GM12878 (cell line): ENCODE measurements around the gene HLA-DRB1. TPM values are rescaled to one million over a fixed set of nuclear protein-coding genes. Genes with fewer than 3 reads are reported as not detected.

ENCODE experiments used
- ATAC-seq: fragments of 200-7000 bp; cut with Tn5 transposase; 3 replicates; pipeline ENCODE4 v1.9.1; 2020; ENCODE audit warnings: mild to moderate bottlenecking, moderate library complexity
- BruUV-seq: library from RNA; stranded (reverse); fragments of 400-500 nt; replicated peaks from 2 replicates; lab custom pipeline; 2021; lab: Mats Ljungman, UMichigan
- CTCF ChIA-PET: fragments of 300-600 bp; sonication (Branson Sonifier 250); formaldehyde crosslinking; extraction: SDS; loops from one replicate; lab custom pipeline; 2021; ENCODE audit warnings: inconsistent platforms; lab: Yijun Ruan, JAX
- POLR2A ChIA-PET: fragments of 350-600 bp; formaldehyde crosslinking; extraction: SDS; loops from one replicate; lab custom pipeline; 2021; ENCODE audit warnings: inconsistent platforms; lab: Charles Lee
- RAD21 ChIA-PET: fragments of 300-600 bp; sonication (Branson Sonifier 250); formaldehyde crosslinking; loops from one replicate; lab custom pipeline; 2023; ENCODE audit warnings: antibody characterized with exemption; ENCODE audit not compliant: unreplicated experiment; lab: Charles Lee
- SMC1A ChIA-PET: fragments of 300-600 bp; sonication (Branson Sonifier 250); formaldehyde crosslinking; loops from one replicate; lab custom pipeline; 2023; ENCODE audit not compliant: unreplicated experiment, uncharacterized antibody; lab: Charles Lee
- DNase-seq: peaks from one replicate; pipeline ENCODE4 v3.0.0-alpha.2; 2011; ENCODE audit warnings: low read depth, low spot score
- FAIRE-seq: peaks from 3 replicates; lab custom pipeline; 2011; peaks lifted over from hg19 to GRCh38; lab: Jason Lieb, UNC
- H2AFZ ChIP-seq: 2 replicates; pipeline ENCODE4 v1.6.0; 2011; ENCODE audit warnings: low read depth, low read length, control low read depth; ENCODE audit not compliant: control insufficient read depth
- H3K27ac ChIP-seq: 2 replicates; pipeline ENCODE4 v1.5.1; 2011; ENCODE audit warnings: control low read depth; ENCODE audit not compliant: control insufficient read depth, insufficient read depth
- H3K27me3 ChIP-seq, 2 experiments: replicated peaks in 1 of 2; 2 replicates each; pipeline versions ENCODE4 v1.6.0 to v1.6.1; 2011; ENCODE audit warnings: low read length in 1 of 2; ENCODE audit not compliant: control insufficient read depth in 2 of 2, insufficient read depth in 2 of 2
- H3K36me3 ChIP-seq, 2 experiments: 2 replicates each; pipeline ENCODE4 v1.5.1; 2011; ENCODE audit warnings: low read length in 1 of 2; ENCODE audit not compliant: control insufficient read depth in 2 of 2, insufficient read depth in 2 of 2
- H3K4me1 ChIP-seq: 2 replicates; pipeline ENCODE4 v1.6.1; 2011; ENCODE audit warnings: mild to moderate bottlenecking, low read length, moderate library complexity, mixed read lengths; ENCODE audit not compliant: control insufficient read depth, insufficient read depth
- H3K4me2 ChIP-seq: 2 replicates; pipeline ENCODE4 v1.6.0; 2011; ENCODE audit warnings: control low read depth; ENCODE audit not compliant: control insufficient read depth, insufficient read depth
- H3K4me3 ChIP-seq: fragments of 200-600 bp; sonication (generic); 2 replicates; pipeline ENCODE4 v1.5.1; 2016
- H3K79me2 ChIP-seq: 2 replicates; pipeline ENCODE4 v1.6.0; 2011; ENCODE audit warnings: low read length; ENCODE audit not compliant: control insufficient read depth, insufficient read depth
- H3K9ac ChIP-seq: 2 replicates; pipeline ENCODE4 v1.8.0; 2011; ENCODE audit warnings: low read length, control low read depth, mixed read lengths; ENCODE audit not compliant: control insufficient read depth, insufficient read depth
- H3K9me3 ChIP-seq: replicated peaks from 3 replicates; pipeline ENCODE4 v1.5.1; 2011; ENCODE audit warnings: mild to moderate bottlenecking, low read length; ENCODE audit not compliant: control insufficient read depth, insufficient read depth
- H4K20me1 ChIP-seq: 2 replicates; pipeline ENCODE4 v1.6.0; 2011; ENCODE audit not compliant: control insufficient read depth, insufficient read depth
- FOS ChIP-seq: IDR thresholded peaks from 3 replicates; pipeline ENCODE4 v1.6.1; 2011; ENCODE audit warnings: borderline replicate concordance; ENCODE audit not compliant: insufficient read length; ENCODE audit errors: extremely low read depth
- HCFC1 ChIP-seq: fragments of 150-350 bp; IDR thresholded peaks from 2 replicates; pipeline ENCODE4 v1.6.1; 2014; ENCODE audit warnings: low read length
- HDGF ChIP-seq: fragments of 450-650 bp; IDR thresholded peaks from 2 replicates; pipeline ENCODE4 v1.6.1; 2016; ENCODE audit warnings: antibody characterized with exemption
- POLR2A ChIP-seq: IDR thresholded peaks from 2 replicates; pipeline ENCODE4 v1.6.1; 2011; ENCODE audit warnings: low read depth, mild to moderate bottlenecking, low read length
- ZNF687 ChIP-seq: fragments of 450-650 bp; IDR thresholded peaks from 2 replicates; pipeline ENCODE4 v1.6.1; 2017; ENCODE audit warnings: mild to moderate bottlenecking, moderate library complexity
- WGBS: methylation state at CpG from one replicate; pipeline ENCODE4 v1.1.6; 2016; ENCODE audit warnings: low lambda C conversion rate; ENCODE audit not compliant: insufficient replicate concordance, insufficient coverage; ENCODE audit errors: missing lambda C conversion rate; 5-methylcytosine and 5-hydroxymethylcytosine counted together
- in situ Hi-C: fragments of 300-500 bp; cut with MboI; formaldehyde crosslinking; loops from 9 replicates; pipeline ENCODE4 v1.14.3; 2018; ENCODE audit warnings: mixed read lengths
- intact Hi-C: fragments of 100-400 bp; cut with micrococcal nuclease; formaldehyde crosslinking; loops from one replicate; pipeline ENCODE4 v1.14.2; 2022; ENCODE audit not compliant: unreplicated experiment
- polyA plus RNA-seq, 11 experiments: library from polyadenylated mRNA; depleted of rRNA in 4 of 11; unstranded in 6 of 11; stranded (reverse) in 5 of 11; fragments of >200 nt; fragmentation: Nextera tagmentation in 4 of 11; fragmentation: Illumina TruSeq in 1 of 11; extraction: Ambion mirVana in 4 of 11; extraction: Trizol in 1 of 11; gene quantifications; 1 replicate in 1 of 11; 2 replicates in 10 of 11; pipeline versions ENCODE4 v1.2.1 to v1.2.3, GENCODE V29; 2011 to 2016; ENCODE audit warnings: inconsistent platforms in 2 of 11, missing spikeins in 2 of 11, low read depth in 1 of 11
- total RNA-seq, 4 experiments: library from RNA; depleted of rRNA in 3 of 4; stranded (reverse); fragments of >200 nt in 3 of 4; fragmentation: Illumina TruSeq in 1 of 4; extraction: Trizol in 1 of 4; gene quantifications; 2 replicates each; pipeline versions ENCODE4 v1.2.1 to v1.2.3, GENCODE V29; 2013 to 2021

The HLA-DRB1 gene
- total and polyA plus RNA-seq, 10 of the 15 experiments (the other 5 are each of a cell fraction or from before 2014, with no cell fraction given), result 312 to 1,082 (median 604) TPM

- no peak for TF ChIP-seq ZNF687
- no peak for TF ChIP-seq HDGF
- no peak for TF ChIP-seq HCFC1
These were observed 36.5 kb downstream of the HLA-DRB1 start (continued) for GRCh38 chr6:32553037-32553742.

- Histone ChIP-seq H3K9ac (no peak overlapping the region), H3K4me1 (no peaks in the 10 kb centered on the region; the same call in 1 of the 2 replicates), H3K9me3 (no peaks in the 10 kb centered on the region), H3K79me2 (peaks cover 1% of the 10 kb centered on the region; the same call in 1 of the 2 replicates), H3K36me3 (peaks cover 0 to 1% of the 10 kb centered on the region in 2 experiments; a peak in 2 of 4 replicates), H3K27ac (no peak overlapping the region), H3K4me2 (no peak overlapping the region), H3K4me3 (no peak overlapping the region), H2AFZ (no peak overlapping the region), H3K27me3 (no peaks in the 10 kb centered on the region), H4K20me1 (no peaks in the 10 kb centered on the region)
- intact Hi-C loops, result no loop called here
- CTCF ChIA-PET, result interaction anchor here (1.1 kb wide), 1 partner anchor 90 kb away, joined by 3 read pairs; no protein-coding TSS in a partner anchor
- RAD21 ChIA-PET, result no interaction called here
- FAIRE-seq (no peak), ATAC-seq (no peak), DNase-seq (no peak)
- in situ Hi-C loops, result no loop called here
- POLR2A ChIA-PET, result no interaction called here
- BruUV-seq, result no TSS peak
- WGBS, result 16% methylated on average over 5 of the region's 5 CpGs
- TF ChIP-seq FOS (no peak), POLR2A (0 out of 2 replicates have a peak, but pooled peaks have one; percentile 35)
- SMC1A ChIA-PET, result interaction anchor here (0.6 to 1.5 kb wide), 2 partner anchors 27 to 37 kb away, joined by 3 to 8 read pairs; no protein-coding TSS in a partner anchor
These were observed 38.2 kb downstream of the HLA-DRB1 start for GRCh38 chr6:32551410-32551809.
